Measurements from ENCODE around the gene JADE1. TPM values are rescaled to one million over a fixed set of nuclear protein-coding genes. Genes with fewer than 3 reads are reported as not detected.

The JADE1 gene
- polyA plus RNA-seq, 1 of the 3 experiments (the other 2 are of a cell fraction) = 9.1 TPM

GRCh38 chr4:128908735-128909134 is 99.2 kb downstream of the JADE1 start:
- no peak for DNase-seq
- H3K4me3 ChIP-seq (ENCODE audit: low read depth in 2 of 2, low read length in 1 of 2) = no peak overlapping the region
- no peak overlapping the region for H3K27ac ChIP-seq (ENCODE audit: low read depth in 2 of 2, low read length in 1 of 2)
- POLR2A ChIA-PET = no interaction called here
- CTCF ChIA-PET = no interaction called here
- H3K9me3 ChIP-seq = no peaks in the 10 kb centered on the region
- H2AFZ ChIP-seq (ENCODE audit: low read depth) = no peak overlapping the region
- H3K4me2 ChIP-seq = no peak overlapping the region
- H3K4me1 ChIP-seq (ENCODE audit: control insufficient read depth in 1 of 2, insufficient read depth in 2 of 2, low read depth in 1 of 2, low read length in 1 of 2) = no peaks in the 10 kb centered on the region
- no peaks in the 10 kb centered on the region for H3K27me3 ChIP-seq (ENCODE audit: insufficient read depth)
- 96% methylated on average over 5 of the region's 5 CpGs for WGBS (ENCODE audit: low lambda C conversion rate)
- no peaks in the 10 kb centered on the region for H3K79me2 ChIP-seq (ENCODE audit: insufficient read depth)
- H3F3A ChIP-seq (replicated peaks; ENCODE audit: insufficient read depth) = peaks cover under 1% of the 10 kb centered on the region
- no peaks in the 10 kb centered on the region for H4K20me1 ChIP-seq (ENCODE audit: insufficient read depth)
- H3K9me2 ChIP-seq = no peaks in the 10 kb centered on the region
- H3K9ac ChIP-seq = no peak overlapping the region
- H3K36me3 ChIP-seq (replicated peaks in 1 of 2; ENCODE audit: control insufficient read depth in 1 of 2, insufficient read depth in 2 of 2, low read length in 1 of 2) = no peaks in the 10 kb centered on the region
- TF ChIP-seq, protein P1, sequence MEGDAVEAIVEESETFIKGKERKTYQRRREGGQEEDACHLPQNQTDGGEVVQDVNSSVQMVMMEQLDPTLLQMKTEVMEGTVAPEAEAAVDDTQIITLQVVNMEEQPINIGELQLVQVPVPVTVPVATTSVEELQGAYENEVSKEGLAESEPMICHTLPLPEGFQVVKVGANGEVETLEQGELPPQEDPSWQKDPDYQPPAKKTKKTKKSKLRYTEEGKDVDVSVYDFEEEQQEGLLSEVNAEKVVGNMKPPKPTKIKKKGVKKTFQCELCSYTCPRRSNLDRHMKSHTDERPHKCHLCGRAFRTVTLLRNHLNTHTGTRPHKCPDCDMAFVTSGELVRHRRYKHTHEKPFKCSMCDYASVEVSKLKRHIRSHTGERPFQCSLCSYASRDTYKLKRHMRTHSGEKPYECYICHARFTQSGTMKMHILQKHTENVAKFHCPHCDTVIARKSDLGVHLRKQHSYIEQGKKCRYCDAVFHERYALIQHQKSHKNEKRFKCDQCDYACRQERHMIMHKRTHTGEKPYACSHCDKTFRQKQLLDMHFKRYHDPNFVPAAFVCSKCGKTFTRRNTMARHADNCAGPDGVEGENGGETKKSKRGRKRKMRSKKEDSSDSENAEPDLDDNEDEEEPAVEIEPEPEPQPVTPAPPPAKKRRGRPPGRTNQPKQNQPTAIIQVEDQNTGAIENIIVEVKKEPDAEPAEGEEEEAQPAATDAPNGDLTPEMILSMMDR (IDR thresholded peaks at IDR 0.05) = no peak
- TF ChIP-seq TEAD4 (IDR thresholded peaks at IDR 0.05; ENCODE audit: borderline replicate concordance, insufficient read depth) = no peak
- no peak for TF ChIP-seq EZH2phosphoT487 (IDR thresholded peaks at IDR 0.05; ENCODE audit: borderline replicate concordance, low read depth)
- TF ChIP-seq FOSL2 (IDR thresholded peaks at IDR 0.05; ENCODE audit: borderline replicate concordance, low read depth) = no peak
- no peak for TF ChIP-seq JUND (IDR thresholded peaks at IDR 0.05)
- no peak for TF ChIP-seq MAX (IDR thresholded peaks at IDR 0.05; ENCODE audit: low read depth)
- no peak for TF ChIP-seq POLR2AphosphoS5 (IDR thresholded peaks at IDR 0.05; ENCODE audit: low read depth, low read length)
- no peak for TF ChIP-seq TAF1 (IDR thresholded peaks at IDR 0.05; ENCODE audit: borderline replicate concordance, low read depth, low read length)
- no peak for TF ChIP-seq NFIC (IDR thresholded peaks at IDR 0.05; ENCODE audit: borderline replicate concordance)
- TF ChIP-seq SMC3 (IDR thresholded peaks at IDR 0.05; ENCODE audit: low read depth, low read length) = no peak
- no peak for TF ChIP-seq SIN3A (IDR thresholded peaks at IDR 0.05; ENCODE audit: borderline replicate concordance, low read depth, low read length)
- no peak for TF ChIP-seq GABPA (IDR thresholded peaks at IDR 0.05; ENCODE audit: low read depth)
- TF ChIP-seq, protein P2, sequence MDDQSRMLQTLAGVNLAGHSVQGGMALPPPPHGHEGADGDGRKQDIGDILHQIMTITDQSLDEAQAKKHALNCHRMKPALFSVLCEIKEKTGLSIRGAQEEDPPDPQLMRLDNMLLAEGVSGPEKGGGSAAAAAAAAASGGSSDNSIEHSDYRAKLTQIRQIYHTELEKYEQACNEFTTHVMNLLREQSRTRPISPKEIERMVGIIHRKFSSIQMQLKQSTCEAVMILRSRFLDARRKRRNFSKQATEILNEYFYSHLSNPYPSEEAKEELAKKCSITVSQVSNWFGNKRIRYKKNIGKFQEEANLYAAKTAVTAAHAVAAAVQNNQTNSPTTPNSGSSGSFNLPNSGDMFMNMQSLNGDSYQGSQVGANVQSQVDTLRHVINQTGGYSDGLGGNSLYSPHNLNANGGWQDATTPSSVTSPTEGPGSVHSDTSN (IDR thresholded peaks at IDR 0.05) = no peak
- no peak for TF ChIP-seq TCF12 (IDR thresholded peaks at IDR 0.05)
- TF ChIP-seq RXRA (IDR thresholded peaks at IDR 0.05; ENCODE audit: borderline replicate concordance, low read depth) = no peak
- no peak for TF ChIP-seq REST (IDR thresholded peaks at IDR 0.05; ENCODE audit: low read depth, low read length)
- TF ChIP-seq MXI1 (IDR thresholded peaks at IDR 0.05; ENCODE audit: low read depth, low read length) = no peak
- TF ChIP-seq IRF3 (IDR thresholded peaks at IDR 0.05; ENCODE audit: low read depth, low read length) = no peak
- no peak for TF ChIP-seq RAD21 (IDR thresholded peaks at IDR 0.05; ENCODE audit: low read length)
- TF ChIP-seq RCOR1 (IDR thresholded peaks at IDR 0.05; ENCODE audit: low read length) = no peak

All from SK-N-SH (cell line).